HEK293 (cell line): Measurements from ENCODE around the gene CHCHD1.

Experiments
- GLI4 ChIP-seq: fragments of 450-650 bp; formaldehyde crosslinking; IDR thresholded peaks from 2 replicates; pipeline ENCODE4 v1.5.1; 2016; ENCODE audit warnings: missing biosample characterization, missing genetic modification characterization
- HOXC10 ChIP-seq: sonication (generic); formaldehyde crosslinking; IDR thresholded peaks from 2 replicates; pipeline ENCODE4 v1.8.1; 2023; ENCODE audit warnings: mild to moderate bottlenecking, missing genetic modification reagents
- TCF7L2 ChIP-seq: IDR thresholded peaks from 2 replicates; pipeline ENCODE4 v1.6.1; 2011; ENCODE audit warnings: low read depth, mild to moderate bottlenecking, inconsistent platforms, low read length, moderate library complexity, borderline replicate concordance
- ZNF138 ChIP-seq: fragments of 450-650 bp; formaldehyde crosslinking; IDR thresholded peaks from 2 replicates; pipeline ENCODE4 v1.5.1; 2016; ENCODE audit warnings: missing biosample characterization, missing genetic modification characterization, borderline replicate concordance
- ZNF561 ChIP-seq: fragments of 450-650 bp; IDR thresholded peaks from 2 replicates; pipeline ENCODE4 v1.5.1; 2018; ENCODE audit warnings: missing biosample characterization, missing genetic modification characterization, borderline replicate concordance
- ZNF626 ChIP-seq: fragments of 450-650 bp; sonication (Bioruptor Pico); formaldehyde crosslinking; IDR thresholded peaks from 2 replicates; pipeline ENCODE4 v1.5.1; 2018; ENCODE audit warnings: missing biosample characterization, missing genetic modification characterization, inconsistent platforms
- ZNF837 ChIP-seq: fragments of 450-650 bp; formaldehyde crosslinking; IDR thresholded peaks from 2 replicates; pipeline ENCODE4 v1.5.1; 2016; ENCODE audit warnings: missing biosample characterization, missing genetic modification characterization
- TF ChIP-seq, protein P1 (sequence below): fragments of 450-650 bp; formaldehyde crosslinking; IDR thresholded peaks from 2 replicates; pipeline ENCODE4 v1.5.1; 2016; ENCODE audit warnings: missing biosample characterization, missing genetic modification characterization
- TF ChIP-seq, protein P2 (sequence below): fragments of 450-650 bp; formaldehyde crosslinking; IDR thresholded peaks from 2 replicates; pipeline ENCODE4 v1.5.1; 2016; ENCODE audit warnings: missing biosample characterization, missing genetic modification characterization
- TF ChIP-seq, protein P3 (sequence below): fragments of 450-650 bp; formaldehyde crosslinking; IDR thresholded peaks from 2 replicates; pipeline ENCODE4 v1.5.1; 2016; ENCODE audit warnings: missing biosample characterization, missing genetic modification characterization
- TF ChIP-seq, protein P4 (sequence below): fragments of 450-650 bp; formaldehyde crosslinking; IDR thresholded peaks from 2 replicates; pipeline ENCODE4 v1.5.1; 2017; ENCODE audit warnings: missing biosample characterization, missing genetic modification characterization

DNA sequence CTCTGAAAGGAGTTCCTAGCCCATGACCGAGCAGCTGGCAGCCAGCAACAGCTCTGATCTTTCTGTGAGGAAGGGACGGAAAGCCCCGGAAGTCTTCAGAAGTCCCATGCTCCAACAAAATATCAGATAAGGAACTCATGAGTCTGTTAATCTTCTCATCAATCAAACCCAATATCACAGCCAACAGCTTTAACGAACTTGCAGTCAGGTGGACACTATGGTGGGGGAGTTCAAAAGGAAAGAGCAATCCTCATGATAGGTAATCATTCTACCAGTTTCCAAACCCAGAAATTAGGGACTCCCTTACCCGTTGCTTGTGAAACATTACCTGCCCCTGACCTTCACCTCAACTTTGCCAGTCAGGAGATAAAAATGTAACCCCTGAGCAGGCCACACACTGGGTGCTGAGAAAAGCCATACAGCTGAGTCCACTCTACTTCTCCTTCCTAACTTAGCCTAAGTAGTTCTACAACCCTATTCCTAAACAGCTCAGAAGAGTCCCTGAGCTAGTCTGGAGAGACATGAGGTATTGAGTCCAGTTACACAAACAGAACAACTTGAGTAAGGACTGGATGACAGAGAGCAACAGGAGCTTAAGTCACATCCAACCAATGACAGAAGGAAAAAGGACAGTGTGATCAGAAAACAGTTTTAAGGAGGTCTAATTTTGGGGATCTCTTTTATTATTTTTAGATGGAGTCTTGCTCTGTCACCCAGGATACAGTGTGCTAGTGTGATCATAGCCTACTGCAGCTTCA lies 27.4 kb downstream of the CHCHD1 start:
- no peak for TF ChIP-seq GLI4
- no peak for TF ChIP-seq ZNF138
- TF ChIP-seq, protein P1, sequence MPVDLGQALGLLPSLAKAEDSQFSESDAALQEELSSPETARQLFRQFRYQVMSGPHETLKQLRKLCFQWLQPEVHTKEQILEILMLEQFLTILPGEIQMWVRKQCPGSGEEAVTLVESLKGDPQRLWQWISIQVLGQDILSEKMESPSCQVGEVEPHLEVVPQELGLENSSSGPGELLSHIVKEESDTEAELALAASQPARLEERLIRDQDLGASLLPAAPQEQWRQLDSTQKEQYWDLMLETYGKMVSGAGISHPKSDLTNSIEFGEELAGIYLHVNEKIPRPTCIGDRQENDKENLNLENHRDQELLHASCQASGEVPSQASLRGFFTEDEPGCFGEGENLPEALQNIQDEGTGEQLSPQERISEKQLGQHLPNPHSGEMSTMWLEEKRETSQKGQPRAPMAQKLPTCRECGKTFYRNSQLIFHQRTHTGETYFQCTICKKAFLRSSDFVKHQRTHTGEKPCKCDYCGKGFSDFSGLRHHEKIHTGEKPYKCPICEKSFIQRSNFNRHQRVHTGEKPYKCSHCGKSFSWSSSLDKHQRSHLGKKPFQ (tag by site-specific recombination): no peak
- TF ChIP-seq HOXC10 (CRISPR knock-in tag): no peak
- no peak for TF ChIP-seq ZNF626
- TF ChIP-seq, protein P2, sequence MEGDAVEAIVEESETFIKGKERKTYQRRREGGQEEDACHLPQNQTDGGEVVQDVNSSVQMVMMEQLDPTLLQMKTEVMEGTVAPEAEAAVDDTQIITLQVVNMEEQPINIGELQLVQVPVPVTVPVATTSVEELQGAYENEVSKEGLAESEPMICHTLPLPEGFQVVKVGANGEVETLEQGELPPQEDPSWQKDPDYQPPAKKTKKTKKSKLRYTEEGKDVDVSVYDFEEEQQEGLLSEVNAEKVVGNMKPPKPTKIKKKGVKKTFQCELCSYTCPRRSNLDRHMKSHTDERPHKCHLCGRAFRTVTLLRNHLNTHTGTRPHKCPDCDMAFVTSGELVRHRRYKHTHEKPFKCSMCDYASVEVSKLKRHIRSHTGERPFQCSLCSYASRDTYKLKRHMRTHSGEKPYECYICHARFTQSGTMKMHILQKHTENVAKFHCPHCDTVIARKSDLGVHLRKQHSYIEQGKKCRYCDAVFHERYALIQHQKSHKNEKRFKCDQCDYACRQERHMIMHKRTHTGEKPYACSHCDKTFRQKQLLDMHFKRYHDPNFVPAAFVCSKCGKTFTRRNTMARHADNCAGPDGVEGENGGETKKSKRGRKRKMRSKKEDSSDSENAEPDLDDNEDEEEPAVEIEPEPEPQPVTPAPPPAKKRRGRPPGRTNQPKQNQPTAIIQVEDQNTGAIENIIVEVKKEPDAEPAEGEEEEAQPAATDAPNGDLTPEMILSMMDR (tag by site-specific recombination): no peak
- TF ChIP-seq, protein P3, sequence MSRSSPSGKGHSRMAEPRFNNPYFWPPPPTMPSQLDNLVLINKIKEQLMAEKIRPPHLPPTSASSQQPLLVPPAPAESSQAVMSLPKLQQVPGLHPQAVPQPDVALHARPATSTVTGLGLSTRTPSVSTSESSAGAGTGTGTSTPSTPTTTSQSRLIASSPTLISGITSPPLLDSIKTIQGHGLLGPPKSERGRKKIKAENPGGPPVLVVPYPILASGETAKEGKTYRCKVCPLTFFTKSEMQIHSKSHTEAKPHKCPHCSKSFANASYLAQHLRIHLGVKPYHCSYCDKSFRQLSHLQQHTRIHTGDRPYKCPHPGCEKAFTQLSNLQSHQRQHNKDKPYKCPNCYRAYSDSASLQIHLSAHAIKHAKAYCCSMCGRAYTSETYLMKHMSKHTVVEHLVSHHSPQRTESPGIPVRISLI (tag by site-specific recombination): no peak
- TF ChIP-seq, protein P4, sequence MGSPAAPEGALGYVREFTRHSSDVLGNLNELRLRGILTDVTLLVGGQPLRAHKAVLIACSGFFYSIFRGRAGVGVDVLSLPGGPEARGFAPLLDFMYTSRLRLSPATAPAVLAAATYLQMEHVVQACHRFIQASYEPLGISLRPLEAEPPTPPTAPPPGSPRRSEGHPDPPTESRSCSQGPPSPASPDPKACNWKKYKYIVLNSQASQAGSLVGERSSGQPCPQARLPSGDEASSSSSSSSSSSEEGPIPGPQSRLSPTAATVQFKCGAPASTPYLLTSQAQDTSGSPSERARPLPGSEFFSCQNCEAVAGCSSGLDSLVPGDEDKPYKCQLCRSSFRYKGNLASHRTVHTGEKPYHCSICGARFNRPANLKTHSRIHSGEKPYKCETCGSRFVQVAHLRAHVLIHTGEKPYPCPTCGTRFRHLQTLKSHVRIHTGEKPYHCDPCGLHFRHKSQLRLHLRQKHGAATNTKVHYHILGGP (tag by site-specific recombination): no peak
- no peak for TF ChIP-seq ZNF561 (tag by site-specific recombination)
- no peak for TF ChIP-seq TCF7L2
- no peak for TF ChIP-seq ZNF837 (tag by site-specific recombination)
